GM12878 (cell line): ENCODE measurements around the gene CDK15. TPM values are rescaled to one million over a fixed set of nuclear protein-coding genes. Genes with fewer than 3 reads are reported as not detected.
A peak's percentile ranks its signal among the peaks of the same experiment; 100 is the strongest.

Experiments
- ATAC-seq: fragments of 200-7000 bp; cut with Tn5 transposase; 3 replicates; pipeline ENCODE4 v1.9.1; 2020; ENCODE audit warnings: mild to moderate bottlenecking, moderate library complexity
- BruUV-seq: library from RNA; stranded (reverse); fragments of 400-500 nt; replicated peaks from 2 replicates; lab custom pipeline; 2021; lab: Mats Ljungman, UMichigan
- CTCF ChIA-PET: fragments of 300-600 bp; sonication (Branson Sonifier 250); formaldehyde crosslinking; extraction: SDS; loops from one replicate; lab custom pipeline; 2021; ENCODE audit warnings: inconsistent platforms; lab: Yijun Ruan, JAX
- POLR2A ChIA-PET: fragments of 350-600 bp; formaldehyde crosslinking; extraction: SDS; loops from one replicate; lab custom pipeline; 2021; ENCODE audit warnings: inconsistent platforms; lab: Charles Lee
- RAD21 ChIA-PET: fragments of 300-600 bp; sonication (Branson Sonifier 250); formaldehyde crosslinking; loops from one replicate; lab custom pipeline; 2023; ENCODE audit warnings: antibody characterized with exemption; ENCODE audit not compliant: unreplicated experiment; lab: Charles Lee
- SMC1A ChIA-PET: fragments of 300-600 bp; sonication (Branson Sonifier 250); formaldehyde crosslinking; loops from one replicate; lab custom pipeline; 2023; ENCODE audit not compliant: unreplicated experiment, uncharacterized antibody; lab: Charles Lee
- DNase-seq: peaks from one replicate; pipeline ENCODE4 v3.0.0-alpha.2; 2011; ENCODE audit warnings: low read depth, low spot score
- FAIRE-seq: peaks from 3 replicates; lab custom pipeline; 2011; peaks lifted over from hg19 to GRCh38; lab: Jason Lieb, UNC
- H2AFZ ChIP-seq: 2 replicates; pipeline ENCODE4 v1.6.0; 2011; ENCODE audit warnings: low read depth, low read length, control low read depth; ENCODE audit not compliant: control insufficient read depth
- H3K27ac ChIP-seq: 2 replicates; pipeline ENCODE4 v1.5.1; 2011; ENCODE audit warnings: control low read depth; ENCODE audit not compliant: control insufficient read depth, insufficient read depth
- H3K27me3 ChIP-seq, 2 experiments: replicated peaks in 1 of 2; 2 replicates each; pipeline versions ENCODE4 v1.6.0 to v1.6.1; 2011; ENCODE audit warnings: low read length in 1 of 2; ENCODE audit not compliant: control insufficient read depth in 2 of 2, insufficient read depth in 2 of 2
- H3K36me3 ChIP-seq, 2 experiments: 2 replicates each; pipeline ENCODE4 v1.5.1; 2011; ENCODE audit warnings: low read length in 1 of 2; ENCODE audit not compliant: control insufficient read depth in 2 of 2, insufficient read depth in 2 of 2
- H3K4me1 ChIP-seq: 2 replicates; pipeline ENCODE4 v1.6.1; 2011; ENCODE audit warnings: mild to moderate bottlenecking, low read length, moderate library complexity, mixed read lengths; ENCODE audit not compliant: control insufficient read depth, insufficient read depth
- H3K4me2 ChIP-seq: 2 replicates; pipeline ENCODE4 v1.6.0; 2011; ENCODE audit warnings: control low read depth; ENCODE audit not compliant: control insufficient read depth, insufficient read depth
- H3K4me3 ChIP-seq: fragments of 200-600 bp; sonication (generic); 2 replicates; pipeline ENCODE4 v1.5.1; 2016
- H3K79me2 ChIP-seq: 2 replicates; pipeline ENCODE4 v1.6.0; 2011; ENCODE audit warnings: low read length; ENCODE audit not compliant: control insufficient read depth, insufficient read depth
- H3K9ac ChIP-seq: 2 replicates; pipeline ENCODE4 v1.8.0; 2011; ENCODE audit warnings: low read length, control low read depth, mixed read lengths; ENCODE audit not compliant: control insufficient read depth, insufficient read depth
- H3K9me3 ChIP-seq: replicated peaks from 3 replicates; pipeline ENCODE4 v1.5.1; 2011; ENCODE audit warnings: mild to moderate bottlenecking, low read length; ENCODE audit not compliant: control insufficient read depth, insufficient read depth
- H4K20me1 ChIP-seq: 2 replicates; pipeline ENCODE4 v1.6.0; 2011; ENCODE audit not compliant: control insufficient read depth, insufficient read depth
- BCL11A ChIP-seq: IDR thresholded peaks from 2 replicates; pipeline ENCODE4 v1.6.1; 2011; ENCODE audit warnings: low read depth, low read length
- BCL3 ChIP-seq: IDR thresholded peaks from 2 replicates; pipeline ENCODE4 v1.6.1; 2011; ENCODE audit warnings: borderline replicate concordance, low read depth, mild to moderate bottlenecking, moderate library complexity, low read length; ENCODE audit not compliant: insufficient read depth, poor library complexity, severe bottlenecking
- E4F1 ChIP-seq: fragments of 450-650 bp; IDR thresholded peaks from 2 replicates; pipeline ENCODE4 v1.6.1; 2018; ENCODE audit warnings: borderline replicate concordance, mild to moderate bottlenecking; ENCODE audit not compliant: partially characterized antibody
- PKNOX1 ChIP-seq: fragments of 450-650 bp; IDR thresholded peaks from 2 replicates; pipeline ENCODE4 v1.6.1; 2016; ENCODE audit warnings: mild to moderate bottlenecking
- RAD51 ChIP-seq: fragments of 450-650 bp; IDR thresholded peaks from 2 replicates; pipeline ENCODE4 v1.6.1; 2016; ENCODE audit warnings: moderate library complexity, mild to moderate bottlenecking, inconsistent platforms
- SRF ChIP-seq, 2 experiments: IDR thresholded peaks; 2 replicates each; pipeline ENCODE4 v1.6.1; 2011; ENCODE audit warnings: low read depth in 2 of 2, low read length in 2 of 2, mild to moderate bottlenecking in 1 of 2, moderate library complexity in 1 of 2
- TCF12 ChIP-seq: IDR thresholded peaks from 2 replicates; pipeline ENCODE4 v1.6.1; 2011; ENCODE audit warnings: low read depth, mild to moderate bottlenecking, low read length
- WGBS: methylation state at CpG from one replicate; pipeline ENCODE4 v1.1.6; 2016; ENCODE audit warnings: low lambda C conversion rate; ENCODE audit not compliant: insufficient replicate concordance, insufficient coverage; ENCODE audit errors: missing lambda C conversion rate; 5-methylcytosine and 5-hydroxymethylcytosine counted together
- in situ Hi-C: fragments of 300-500 bp; cut with MboI; formaldehyde crosslinking; loops from 9 replicates; pipeline ENCODE4 v1.14.3; 2018; ENCODE audit warnings: mixed read lengths
- intact Hi-C: fragments of 100-400 bp; cut with micrococcal nuclease; formaldehyde crosslinking; loops from one replicate; pipeline ENCODE4 v1.14.2; 2022; ENCODE audit not compliant: unreplicated experiment
- polyA plus RNA-seq, 11 experiments: library from polyadenylated mRNA; depleted of rRNA in 4 of 11; unstranded in 6 of 11; stranded (reverse) in 5 of 11; fragments of >200 nt; fragmentation: Nextera tagmentation in 4 of 11; fragmentation: Illumina TruSeq in 1 of 11; extraction: Ambion mirVana in 4 of 11; extraction: Trizol in 1 of 11; gene quantifications; 1 replicate in 1 of 11; 2 replicates in 10 of 11; pipeline versions ENCODE4 v1.2.1 to v1.2.3, GENCODE V29; 2011 to 2016; ENCODE audit warnings: inconsistent platforms in 2 of 11, missing spikeins in 2 of 11, low read depth in 1 of 11
- total RNA-seq, 4 experiments: library from RNA; depleted of rRNA in 3 of 4; stranded (reverse); fragments of >200 nt in 3 of 4; fragmentation: Illumina TruSeq in 1 of 4; extraction: Trizol in 1 of 4; gene quantifications; 2 replicates each; pipeline versions ENCODE4 v1.2.1 to v1.2.3, GENCODE V29; 2013 to 2021

CDK15 gene
- total and polyA plus RNA-seq, 10 of the 15 experiments (the other 5 are each of a cell fraction or from before 2014, with no cell fraction given): 0.01 to 0.04 TPM; not detected in 8

- TF ChIP-seq SRF (IDR thresholded peaks at IDR 0.05; ENCODE audit: low read depth in 2 of 2, low read length in 2 of 2): no peak
- peak; percentile 46; the same call in 1 of the 2 replicates for TF ChIP-seq TCF12
- TF ChIP-seq E4F1: no peak
- no peak for TF ChIP-seq BCL3
- 0 out of 2 replicates have a peak, but pooled peaks have one; percentile 19 for TF ChIP-seq BCL11A
- TF ChIP-seq, all 136 proteins: peak for 11
Observed at GRCh38 chr2:201900362-201900761, 94.0 kb downstream of the CDK15 start (continued).

- no peak for FAIRE-seq
- no peaks in the 10 kb centered on the region for H3K27me3 ChIP-seq
- no peak overlapping the region for H3K27ac ChIP-seq
- peak overlapping the region; percentile 34; the same call in 1 of the 2 replicates for H3K4me2 ChIP-seq
- in situ Hi-C loops (no loop called here), intact Hi-C loops (no loop called here)
- no peaks in the 10 kb centered on the region for H4K20me1 ChIP-seq
- ChIA-PET RAD21 (no interaction called here), SMC1A (interaction anchor here (1.1 to 1.2 kb wide), 2 partner anchors 15 to 23 kb away, joined by 3 to 4 read pairs; no protein-coding TSS in a partner anchor), POLR2A (no interaction called here), CTCF (no interaction called here)
- ATAC-seq: no peak
- H3K4me3 ChIP-seq: no peak overlapping the region
- H2AFZ ChIP-seq: no peak overlapping the region
- H3K4me1 ChIP-seq: peaks cover 7% of the 10 kb centered on the region
- WGBS: 33% methylated on average over 8 of the region's 8 CpGs
- H3K36me3 ChIP-seq: no peaks in the 10 kb centered on the region
- H3K9me3 ChIP-seq: no peaks in the 10 kb centered on the region
- H3K79me2 ChIP-seq: no peaks in the 10 kb centered on the region
- DNase-seq: no peak
- no peak overlapping the region for H3K9ac ChIP-seq
- no TSS peak for BruUV-seq
- TF ChIP-seq RAD51 (peak; percentile 60), PKNOX1 (no peak)
Observed at GRCh38 chr2:201901786-201902185, 95.4 kb downstream of the CDK15 start.
